Fibroblast of lung (primary cell): ENCODE data around the gene LRG1. TPM values are rescaled to one million over a fixed set of nuclear protein-coding genes. Genes with fewer than 3 reads are reported as not detected.

Source experiments
- DNase-seq, 2 donors: peaks; one replicate each; pipeline versions ENCODE4 v3.0.0 to v3.0.0-alpha.2; 2010; ENCODE audit warnings: low read depth in 2 of 2
- H2AFZ ChIP-seq: 2 replicates; pipeline ENCODE4 v1.5.1; 2012; ENCODE audit warnings: low read length, control low read depth, inconsistent platforms
- H3K27ac ChIP-seq: 2 replicates; pipeline ENCODE4 v1.5.1; 2011; ENCODE audit warnings: low read length, control low read depth; ENCODE audit not compliant: insufficient read depth
- H3K27me3 ChIP-seq: 2 replicates; pipeline ENCODE4 v1.5.1; 2011; ENCODE audit warnings: mild to moderate bottlenecking, low read length; ENCODE audit not compliant: control insufficient read depth, insufficient read depth
- H3K36me3 ChIP-seq: 2 replicates; pipeline ENCODE4 v1.5.1; 2011; ENCODE audit warnings: low read length; ENCODE audit not compliant: control insufficient read depth, insufficient read depth
- H3K4me1 ChIP-seq: 2 replicates; pipeline ENCODE4 v1.5.1; 2011; ENCODE audit warnings: low read length; ENCODE audit not compliant: control insufficient read depth, insufficient read depth; ENCODE audit errors: extremely low read depth
- H3K4me2 ChIP-seq: 2 replicates; pipeline ENCODE4 v1.5.1; 2011; ENCODE audit warnings: low read length, control low read depth; ENCODE audit not compliant: insufficient read depth; ENCODE audit errors: extremely low read depth
- H3K4me3 ChIP-seq, 4 experiments: fragments of 200-600 bp in 1 of 4; sonication (generic) in 1 of 4; replicated peaks in 1 of 4; 2 replicates each; pipeline ENCODE4 v1.5.1; 2011 to 2016; ENCODE audit warnings: low read length in 4 of 4, low read depth in 3 of 4, mild to moderate bottlenecking in 3 of 4, control low read depth in 2 of 4, inconsistent platforms in 1 of 4, mixed read lengths in 1 of 4; ENCODE audit not compliant: insufficient read depth in 1 of 4; ENCODE audit errors: control extremely low read depth in 1 of 4
- H3K79me2 ChIP-seq: 2 replicates; pipeline ENCODE4 v1.5.1; 2012; ENCODE audit warnings: mild to moderate bottlenecking, low read length, inconsistent platforms; ENCODE audit not compliant: control insufficient read depth, insufficient read depth
- H3K9ac ChIP-seq: 2 replicates; pipeline ENCODE4 v1.5.1; 2011; ENCODE audit warnings: mild to moderate bottlenecking, low read length, control low read depth; ENCODE audit not compliant: insufficient read depth
- H3K9me3 ChIP-seq: 2 replicates; pipeline ENCODE4 v1.5.1; 2012; ENCODE audit warnings: low read depth, low read length; ENCODE audit not compliant: control insufficient read depth, insufficient read depth
- H4K20me1 ChIP-seq: 2 replicates; pipeline ENCODE4 v1.5.1; 2011; ENCODE audit warnings: low read length; ENCODE audit not compliant: control insufficient read depth, insufficient read depth; ENCODE audit errors: extremely low read depth
- CTCF ChIP-seq, 2 donors: IDR thresholded peaks in 1 of 2; conservative IDR thresholded peaks in 1 of 2; 1 replicate in 1 of 2; 2 replicates in 1 of 2; pipeline ENCODE4 v1.5.1; 2011 to 2012; ENCODE audit warnings: low read length in 2 of 2, control low read depth in 1 of 2, inconsistent platforms in 1 of 2, low read depth in 1 of 2, mild to moderate bottlenecking in 1 of 2
- EZH2 ChIP-seq: IDR thresholded peaks from 2 replicates; pipeline ENCODE4 v1.5.1; 2012; ENCODE audit warnings: low read length, control low read depth, mild to moderate bottlenecking; ENCODE audit errors: missing control alignments
- polyA plus RNA-seq, 2 donors: library from polyadenylated mRNA; depleted of rRNA in 1 of 2; stranded (reverse) in 1 of 2; unstranded in 1 of 2; fragments of >200 nt; gene quantifications; 2 replicates each; pipeline ENCODE4 v1.2.1, GENCODE V29; 2011 to 2012; ENCODE audit warnings: missing spikeins in 1 of 2
- total RNA-seq: library from RNA; depleted of rRNA; stranded (reverse); fragments of >200 nt; gene quantifications from 2 replicates; pipeline ENCODE4 v1.2.1, GENCODE V29; 2014

The LRG1 gene
- total and polyA plus RNA-seq, 2 donors (not counting 1 experiment from before 2014, with no cell fraction given) = 0.10 TPM; not detected in 1

- no peaks in the 10 kb centered on the region for H4K20me1 ChIP-seq
- no peak overlapping the region for H2AFZ ChIP-seq
- H3K36me3 ChIP-seq = no peaks in the 10 kb centered on the region
- H3K4me3 ChIP-seq = no peak overlapping the region
- no peaks in the 10 kb centered on the region for H3K79me2 ChIP-seq
- TF ChIP-seq EZH2 (no peak), CTCF (conservative IDR thresholded peaks at IDR 0.05 in 1 of 2, IDR thresholded peaks at IDR 0.05 in 1 of 2; ENCODE audit: low read depth in 1 of 2, low read length in 2 of 2) (no peak)
- no peak overlapping the region for H3K4me2 ChIP-seq
- no peaks in the 10 kb centered on the region for H3K27me3 ChIP-seq
- no peak overlapping the region for H3K9ac ChIP-seq
- no peak for DNase-seq
- H3K4me1 ChIP-seq = no peaks in the 10 kb centered on the region
- no peak overlapping the region for H3K27ac ChIP-seq
- H3K9me3 ChIP-seq = no peaks in the 10 kb centered on the region
Measured at GRCh38 chr19:4550018-4550417, 10.2 kb upstream of the LRG1 start.

GRCh38 chr19:4548238-4548584 lies 8.4 kb upstream of the LRG1 start:
- TF ChIP-seq EZH2 (no peak), CTCF (conservative IDR thresholded peaks at IDR 0.05 in 1 of 2, IDR thresholded peaks at IDR 0.05 in 1 of 2; ENCODE audit: low read depth in 1 of 2, low read length in 2 of 2) (no peak)
- Histone ChIP-seq H3K36me3 (no peaks in the 10 kb centered on the region), H3K4me1 (no peaks in the 10 kb centered on the region)

GRCh38 chr19:4547303-4548237 lies 7.7 kb upstream of the LRG1 start:
- H2AFZ ChIP-seq = no peak overlapping the region
- no peaks in the 10 kb centered on the region for H3K27me3 ChIP-seq
- DNase-seq = peak in 1 of 2 donors; percentile 14
- no peaks in the 10 kb centered on the region for H4K20me1 ChIP-seq
- no peaks in the 10 kb centered on the region for H3K79me2 ChIP-seq
- H3K9ac ChIP-seq = no peak overlapping the region
- H3K4me3 ChIP-seq = no peak overlapping the region
- H3K36me3 ChIP-seq = no peaks in the 10 kb centered on the region
- H3K27ac ChIP-seq = no peak overlapping the region
- TF ChIP-seq EZH2 = no peak
- TF ChIP-seq CTCF (conservative IDR thresholded peaks at IDR 0.05 in 1 of 2, IDR thresholded peaks at IDR 0.05 in 1 of 2; ENCODE audit: low read depth in 1 of 2, low read length in 2 of 2) = peak in 1 of 2 donors; percentile 29
- H3K4me1 ChIP-seq = no peaks in the 10 kb centered on the region
- no peak overlapping the region for H3K4me2 ChIP-seq
- H3K9me3 ChIP-seq = no peaks in the 10 kb centered on the region

More at GRCh38 chr19:4548238-4548584, 8.4 kb upstream of the LRG1 start:
- Histone ChIP-seq H4K20me1 (no peaks in the 10 kb centered on the region), H3K9me3 (no peaks in the 10 kb centered on the region), H3K9ac (no peak overlapping the region), H3K27me3 (no peaks in the 10 kb centered on the region), H3K79me2 (no peaks in the 10 kb centered on the region), H3K4me3 (no peak overlapping the region), H3K27ac (no peak overlapping the region), H3K4me2 (no peak overlapping the region), H2AFZ (no peak overlapping the region)
- DNase-seq = no peak
